H4 (cell line): ENCODE measurements around the gene USP17L18. TPM values are rescaled to one million over a fixed set of nuclear protein-coding genes. Genes with fewer than 3 reads are reported as not detected.
A peak's percentile ranks its signal among the peaks of the same experiment; 100 is the strongest.
"Not testable (repeated sequence)": the region's sequence is repeated elsewhere in the genome, so short reads cannot be mapped to it uniquely, and the experiment has no call there.

Experiments
- DNase-seq: peaks from one replicate; pipeline ENCODE4 v3.0.0-alpha.2; 2015; ENCODE audit warnings: low spot score
- total RNA-seq: library from RNA; depleted of rRNA; stranded (reverse); fragments of >200 nt; shearing (Covaris generic); gene quantifications from 2 replicates; pipeline ENCODE4 v1.2.3, GENCODE V29; 2014; rRNA removed

Gene USP17L18, protein sequence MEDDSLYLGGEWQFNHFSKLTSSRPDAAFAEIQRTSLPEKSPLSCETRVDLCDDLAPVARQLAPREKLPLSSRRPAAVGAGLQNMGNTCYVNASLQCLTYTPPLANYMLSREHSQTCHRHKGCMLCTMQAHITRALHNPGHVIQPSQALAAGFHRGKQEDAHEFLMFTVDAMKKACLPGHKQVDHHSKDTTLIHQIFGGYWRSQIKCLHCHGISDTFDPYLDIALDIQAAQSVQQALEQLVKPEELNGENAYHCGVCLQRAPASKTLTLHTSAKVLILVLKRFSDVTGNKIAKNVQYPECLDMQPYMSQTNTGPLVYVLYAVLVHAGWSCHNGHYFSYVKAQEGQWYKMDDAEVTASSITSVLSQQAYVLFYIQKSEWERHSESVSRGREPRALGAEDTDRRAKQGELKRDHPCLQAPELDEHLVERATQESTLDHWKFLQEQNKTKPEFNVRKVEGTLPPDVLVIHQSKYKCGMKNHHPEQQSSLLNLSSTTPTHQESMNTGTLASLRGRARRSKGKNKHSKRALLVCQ
- not detected in 2 replicates for total RNA-seq

DNA sequence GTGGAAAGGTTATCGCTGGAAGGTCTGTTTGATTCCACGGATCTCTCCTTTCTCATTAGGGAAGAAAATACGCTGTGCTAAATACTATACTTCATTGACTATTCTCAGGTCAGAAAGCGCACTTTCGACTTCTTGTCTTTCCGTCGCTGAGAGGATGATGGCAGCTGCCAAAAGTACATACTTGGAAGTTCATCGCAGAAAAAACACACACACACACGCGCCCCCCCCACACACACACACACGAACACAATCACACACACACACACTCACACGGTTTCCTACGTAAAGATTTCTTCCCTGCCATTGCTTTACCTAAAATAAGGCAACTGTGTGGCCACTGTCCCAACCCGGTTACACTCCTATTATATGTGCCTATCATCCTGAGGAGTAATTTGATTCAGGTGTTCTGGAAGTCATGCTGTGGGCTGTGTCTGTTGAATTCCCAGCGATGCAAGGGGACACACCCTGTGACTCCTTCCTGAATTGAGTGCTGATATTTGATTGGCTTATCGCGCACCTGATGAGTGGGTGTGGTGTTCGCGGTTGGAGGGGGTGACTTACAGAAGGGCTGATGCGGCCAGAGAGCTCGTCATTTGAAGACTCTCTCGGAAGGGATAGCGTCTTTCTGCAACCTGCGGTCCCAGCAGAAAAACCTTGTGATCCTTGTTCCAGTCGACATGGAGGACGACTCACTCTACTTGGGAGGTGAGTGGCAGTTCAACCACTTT lies at the start of gene USP17L18:
USP17L18 (plus strand) TSS at position 678 of the 728 bp plus-strand sequence; CDS start at position 678, 0 bp downstream.
- DNase-seq: not testable (repeated sequence)

DNA sequence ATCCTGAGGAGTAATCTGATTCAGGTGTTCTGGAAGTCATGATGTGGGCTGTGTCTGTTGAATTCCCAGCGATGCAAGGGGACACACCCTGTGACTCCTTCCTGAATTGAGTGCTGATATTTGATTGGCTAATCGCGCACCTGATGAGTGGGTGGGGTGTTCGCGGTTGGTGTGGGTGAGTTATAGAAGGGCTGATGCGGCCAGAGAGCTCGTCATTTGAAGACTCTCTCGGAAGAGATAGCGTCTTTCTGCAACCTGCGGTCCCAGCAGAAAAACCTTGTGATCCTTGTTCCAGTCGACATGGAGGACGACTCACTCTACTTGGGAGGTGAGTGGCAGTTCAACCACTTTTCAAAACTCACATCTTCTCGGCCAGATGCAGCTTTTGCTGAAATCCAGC lies 38.1 kb upstream of the USP17L18 start, which contains the start of gene USP17L10:
USP17L10 (plus strand) TSS at position 301 of the 400 bp plus-strand sequence; CDS start at position 301, 0 bp downstream.
- DNase-seq: not testable (repeated sequence)

DNA sequence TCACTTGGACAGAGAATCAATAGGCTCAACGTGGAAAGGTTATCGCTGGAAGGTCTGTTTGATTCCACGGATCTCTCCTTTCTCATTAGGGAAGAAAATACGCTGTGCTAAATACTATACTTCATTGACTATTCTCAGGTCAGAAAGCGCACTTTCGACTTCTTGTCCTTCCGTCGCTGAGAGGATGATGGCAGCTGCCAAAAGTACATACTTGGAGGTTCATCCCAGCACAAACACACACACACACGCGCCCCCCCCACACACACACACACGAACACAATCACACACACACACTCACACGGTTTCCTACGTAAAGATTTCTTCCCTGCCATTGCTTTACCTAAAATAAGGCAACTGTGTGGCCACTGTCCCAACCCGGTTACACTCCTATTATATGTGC lies 33.7 kb upstream of the USP17L18 start:
- DNase-seq: not testable (repeated sequence)

DNA sequence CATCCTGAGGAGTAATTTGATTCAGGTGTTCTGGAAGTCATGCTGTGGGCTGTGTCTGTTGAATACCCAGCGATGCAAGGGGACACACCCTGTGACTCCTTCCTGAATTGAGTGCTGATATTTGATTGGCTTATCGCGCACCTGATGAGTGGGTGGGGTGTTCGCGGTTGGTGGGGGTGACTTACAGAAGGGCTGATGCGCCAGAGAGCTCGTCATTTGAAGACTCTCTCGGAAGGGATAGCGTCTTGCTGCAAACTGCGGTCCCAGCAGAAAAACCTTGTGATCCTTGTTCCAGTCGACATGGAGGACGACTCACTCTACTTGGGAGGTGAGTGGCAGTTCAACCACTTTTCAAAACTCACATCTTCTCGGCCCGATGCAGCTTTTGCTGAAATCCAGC lies 33.3 kb upstream of the USP17L18 start, which contains the start of gene USP17L11:
USP17L11 (plus strand) TSS at position 301 of the 400 bp plus-strand sequence; CDS start at position 301, 0 bp downstream.
- not testable (repeated sequence) for DNase-seq

DNA sequence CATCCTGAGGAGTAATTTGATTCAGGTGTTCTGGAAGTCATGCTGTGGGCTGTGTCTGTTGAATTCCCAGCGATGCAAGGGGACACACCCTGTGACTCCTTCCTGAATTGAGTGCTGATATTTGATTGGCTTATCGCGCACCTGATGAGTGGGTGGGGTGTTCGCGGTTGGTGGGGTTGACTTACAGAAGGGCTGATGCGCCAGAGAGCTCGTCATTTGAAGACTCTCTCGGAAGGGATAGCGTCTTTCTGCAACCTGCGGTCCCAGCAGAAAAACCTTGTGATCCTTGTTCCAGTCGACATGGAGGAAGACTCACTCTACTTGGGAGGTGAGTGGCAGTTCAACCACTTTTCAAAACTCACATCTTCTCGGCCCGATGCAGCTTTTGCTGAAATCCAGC lies 28.6 kb upstream of the USP17L18 start, which contains the start of gene USP17L12:
USP17L12 (plus strand) TSS at position 301 of the 400 bp plus-strand sequence; CDS start at position 301, 0 bp downstream.
- not testable (repeated sequence) for DNase-seq

DNA sequence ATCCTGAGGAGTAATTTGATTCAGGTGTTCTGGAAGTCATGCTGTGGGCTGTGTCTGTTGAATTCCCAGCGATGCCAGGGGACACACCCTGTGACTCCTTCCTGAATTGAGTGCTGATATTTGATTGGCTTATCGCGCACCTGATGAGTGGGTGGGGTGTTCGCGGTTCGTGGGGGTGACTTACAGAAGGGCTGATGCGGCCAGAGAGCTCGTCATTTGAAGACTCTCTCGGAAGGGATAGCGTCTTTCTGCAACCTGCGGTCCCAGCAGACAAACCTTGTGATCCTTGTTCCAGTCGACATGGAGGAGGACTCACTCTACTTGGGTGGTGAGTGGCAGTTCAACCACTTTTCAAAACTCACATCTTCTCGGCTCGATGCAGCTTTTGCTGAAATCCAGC lies 23.8 kb upstream of the USP17L18 start, which contains the start of gene USP17L13:
USP17L13 (plus strand) TSS at position 301 of the 400 bp plus-strand sequence; CDS start at position 301, 0 bp downstream.
- not testable (repeated sequence) for DNase-seq

DNA sequence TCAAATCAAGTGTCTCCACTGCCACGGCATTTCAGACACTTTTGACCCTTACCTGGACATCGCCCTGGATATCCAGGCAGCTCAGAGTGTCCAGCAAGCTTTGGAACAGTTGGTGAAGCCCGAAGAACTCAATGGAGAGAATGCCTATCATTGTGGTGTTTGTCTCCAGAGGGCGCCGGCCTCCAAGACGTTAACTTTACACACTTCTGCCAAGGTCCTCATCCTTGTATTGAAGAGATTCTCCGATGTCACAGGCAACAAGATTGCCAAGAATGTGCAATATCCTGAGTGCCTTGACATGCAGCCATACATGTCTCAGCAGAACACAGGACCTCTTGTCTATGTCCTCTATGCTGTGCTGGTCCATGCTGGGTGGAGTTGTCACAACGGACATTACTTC lies 18.2 kb upstream of the USP17L18 start:
- not testable (repeated sequence) for DNase-seq

DNA sequence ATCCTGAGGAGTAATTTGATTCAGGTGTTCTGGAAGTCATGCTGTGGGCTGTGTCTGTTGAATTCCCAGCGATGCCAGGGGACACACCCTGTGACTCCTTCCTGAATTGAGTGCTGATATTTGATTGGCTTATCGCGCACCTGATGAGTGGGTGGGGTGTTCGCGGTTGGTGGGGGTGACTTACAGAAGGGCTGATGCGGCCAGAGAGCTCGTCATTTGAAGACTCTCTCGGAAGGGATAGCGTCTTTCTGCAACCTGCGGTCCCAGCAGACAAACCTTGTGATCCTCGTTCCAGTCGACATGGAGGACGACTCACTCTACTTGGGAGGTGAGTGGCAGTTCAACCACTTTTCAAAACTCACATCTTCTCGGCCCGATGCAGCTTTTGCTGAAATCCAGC lies 14.3 kb upstream of the USP17L18 start, which contains the start of gene USP17L15:
USP17L15 (plus strand) TSS at position 301 of the 400 bp plus-strand sequence; CDS start at position 301, 0 bp downstream.
- not testable (repeated sequence) for DNase-seq

DNA sequence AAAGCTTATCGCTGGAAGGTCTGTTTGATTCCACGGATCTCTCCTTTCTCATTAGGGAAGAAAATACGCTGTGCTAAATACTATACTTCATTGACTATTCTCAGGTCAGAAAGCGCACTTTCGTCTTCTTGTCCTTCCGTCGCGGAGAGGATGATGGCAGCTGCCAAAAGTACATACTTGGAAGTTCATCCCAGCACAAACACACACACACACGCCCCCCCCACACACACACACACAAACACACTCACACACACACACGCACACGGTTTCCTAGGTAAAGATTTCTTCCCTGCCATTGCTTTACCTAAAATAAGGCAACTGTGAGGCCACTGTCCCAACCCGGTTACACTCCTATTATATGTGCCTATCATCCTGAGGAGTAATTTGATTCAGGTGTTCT lies 10.0 kb upstream of the USP17L18 start:
- DNase-seq: peak; percentile 14

DNA sequence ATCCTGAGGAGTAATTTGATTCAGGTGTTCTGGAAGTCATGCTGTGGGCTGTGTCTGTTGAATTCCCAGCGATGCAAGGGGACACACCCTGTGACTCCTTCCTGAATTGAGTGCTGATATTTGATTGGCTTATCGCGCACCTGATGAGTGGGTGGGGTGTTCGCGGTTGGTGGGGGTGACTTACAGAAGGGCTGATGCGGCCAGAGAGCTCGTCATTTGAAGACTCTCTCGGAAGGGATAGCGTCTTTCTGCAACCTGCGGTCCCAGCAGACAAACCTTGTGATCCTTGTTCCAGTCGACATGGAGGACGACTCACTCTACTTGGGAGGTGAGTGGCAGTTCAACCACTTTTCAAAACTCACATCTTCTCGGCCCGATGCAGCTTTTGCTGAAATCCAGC lies 4.9 kb upstream of the USP17L18 start, which contains the start of gene USP17L17:
USP17L17 (plus strand) TSS at position 301 of the 400 bp plus-strand sequence; CDS start at position 301, 0 bp downstream.
- DNase-seq: not testable (repeated sequence)

DNA sequence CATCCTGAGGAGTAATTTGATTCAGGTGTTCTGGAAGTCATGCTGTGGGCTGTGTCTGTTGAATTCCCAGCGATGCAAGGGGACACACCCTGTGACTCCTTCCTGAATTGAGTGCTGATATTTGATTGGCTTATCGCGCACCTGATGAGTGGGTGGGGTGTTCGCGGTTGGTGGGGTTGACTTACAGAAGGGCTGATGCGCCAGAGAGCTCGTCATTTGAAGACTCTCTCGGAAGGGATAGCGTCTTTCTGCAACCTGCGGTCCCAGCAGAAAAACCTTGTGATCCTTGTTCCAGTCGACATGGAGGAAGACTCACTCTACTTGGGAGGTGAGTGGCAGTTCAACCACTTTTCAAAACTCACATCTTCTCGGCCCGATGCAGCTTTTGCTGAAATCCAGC lies 4.6 kb downstream of the USP17L18 start, which contains the start of gene USP17L19:
USP17L19 (plus strand) TSS at position 301 of the 400 bp plus-strand sequence; CDS start at position 301, 0 bp downstream.
- not testable (repeated sequence) for DNase-seq

DNA sequence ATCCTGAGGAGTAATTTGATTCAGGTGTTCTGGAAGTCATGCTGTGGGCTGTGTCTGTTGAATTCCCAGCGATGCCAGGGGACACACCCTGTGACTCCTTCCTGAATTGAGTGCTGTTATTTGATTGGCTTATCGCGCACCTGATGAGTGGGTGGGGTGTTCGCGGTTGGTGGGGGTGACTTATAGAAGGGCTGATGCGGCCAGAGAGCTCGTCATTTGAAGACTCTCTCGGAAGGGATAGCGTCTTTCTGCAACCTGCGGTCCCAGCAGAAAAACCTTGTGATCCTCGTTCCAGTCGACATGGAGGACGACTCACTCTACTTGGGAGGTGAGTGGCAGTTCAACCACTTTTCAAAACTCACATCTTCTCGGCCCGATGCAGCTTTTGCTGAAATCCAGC lies 9.4 kb downstream of the USP17L18 start, which contains the start of gene USP17L20:
USP17L20 (plus strand) TSS at position 301 of the 400 bp plus-strand sequence; CDS start at position 301, 0 bp downstream.
- not testable (repeated sequence) for DNase-seq

DNA sequence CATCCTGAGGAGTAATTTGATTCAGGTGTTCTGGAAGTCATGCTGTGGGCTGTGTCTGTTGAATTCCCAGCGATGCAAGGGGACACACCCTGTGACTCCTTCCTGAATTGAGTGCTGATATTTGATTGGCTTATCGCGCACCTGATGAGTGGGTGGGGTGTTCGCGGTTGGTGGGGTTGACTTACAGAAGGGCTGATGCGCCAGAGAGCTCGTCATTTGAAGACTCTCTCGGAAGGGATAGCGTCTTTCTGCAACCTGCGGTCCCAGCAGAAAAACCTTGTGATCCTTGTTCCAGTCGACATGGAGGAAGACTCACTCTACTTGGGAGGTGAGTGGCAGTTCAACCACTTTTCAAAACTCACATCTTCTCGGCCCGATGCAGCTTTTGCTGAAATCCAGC lies 14.1 kb downstream of the USP17L18 start, which contains the start of gene USP17L21:
USP17L21 (plus strand) TSS at position 301 of the 400 bp plus-strand sequence; CDS start at position 301, 0 bp downstream.
- DNase-seq: not testable (repeated sequence)

DNA sequence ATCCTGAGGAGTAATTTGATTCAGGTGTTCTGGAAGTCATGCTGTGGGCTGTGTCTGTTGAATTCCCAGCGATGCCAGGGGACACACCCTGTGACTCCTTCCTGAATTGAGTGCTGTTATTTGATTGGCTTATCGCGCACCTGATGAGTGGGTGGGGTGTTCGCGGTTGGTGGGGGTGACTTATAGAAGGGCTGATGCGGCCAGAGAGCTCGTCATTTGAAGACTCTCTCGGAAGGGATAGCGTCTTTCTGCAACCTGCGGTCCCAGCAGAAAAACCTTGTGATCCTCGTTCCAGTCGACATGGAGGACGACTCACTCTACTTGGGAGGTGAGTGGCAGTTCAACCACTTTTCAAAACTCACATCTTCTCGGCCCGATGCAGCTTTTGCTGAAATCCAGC lies 18.9 kb downstream of the USP17L18 start, which contains the start of gene USP17L22:
USP17L22 (plus strand) TSS at position 301 of the 400 bp plus-strand sequence; CDS start at position 301, 0 bp downstream.
- not testable (repeated sequence) for DNase-seq

DNA sequence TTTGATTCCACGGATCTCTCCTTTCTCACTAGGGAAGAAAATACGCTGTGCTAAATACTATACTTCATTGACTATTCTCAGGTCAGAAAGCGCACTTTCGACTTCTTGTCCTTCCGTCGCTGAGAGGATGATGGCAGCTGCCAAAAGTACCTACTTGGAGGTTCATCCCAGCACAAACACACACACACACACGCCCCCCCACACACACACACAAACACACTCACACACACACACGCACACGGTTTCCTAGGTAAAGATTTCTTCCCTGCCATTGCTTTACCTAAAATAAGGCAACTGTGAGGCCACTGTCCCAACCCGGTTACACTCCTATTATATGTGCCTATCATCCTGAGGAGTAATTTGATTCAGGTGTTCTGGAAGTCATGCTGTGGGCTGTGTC lies 23.3 kb downstream of the USP17L18 start:
- not testable (repeated sequence) for DNase-seq

Other genes starting within 250 kb of the USP17L18 start
- gene FAM90A26, start 78.2 kb upstream of the USP17L18 start, total RNA-seq: not detected in 2 replicates
- gene USP17L10, start 38.0 kb upstream of the USP17L18 start, total RNA-seq: not detected in 2 replicates
- gene USP17L11, start 33.2 kb upstream of the USP17L18 start, total RNA-seq: not detected in 2 replicates
- not detected in 2 replicates for gene USP17L12, start 28.5 kb upstream of the USP17L18 start, total RNA-seq
- gene USP17L13, start 23.7 kb upstream of the USP17L18 start, total RNA-seq: not detected in 2 replicates
- not detected in 2 replicates for gene USP17L15, start 14.2 kb upstream of the USP17L18 start, total RNA-seq
- not detected in 2 replicates for gene USP17L17, start 4.8 kb upstream of the USP17L18 start, total RNA-seq
- not detected in 2 replicates for gene USP17L19, start 4.7 kb downstream of the USP17L18 start, total RNA-seq
- gene USP17L20, start 9.5 kb downstream of the USP17L18 start, total RNA-seq: not detected in 2 replicates
- not detected in 2 replicates for gene USP17L21, start 14.2 kb downstream of the USP17L18 start, total RNA-seq
- not detected in 2 replicates for gene USP17L22, start 19.0 kb downstream of the USP17L18 start, total RNA-seq
- not detected in 2 replicates for gene USP17L24, start 76.5 kb downstream of the USP17L18 start, total RNA-seq
- gene USP17L25, start 81.3 kb downstream of the USP17L18 start, total RNA-seq: not detected in 2 replicates
- not detected in 2 replicates for gene USP17L26, start 86.0 kb downstream of the USP17L18 start, total RNA-seq
- not detected in 2 replicates for gene USP17L5, start 90.8 kb downstream of the USP17L18 start, total RNA-seq
- not detected in 2 replicates for gene USP17L27, start 95.5 kb downstream of the USP17L18 start, total RNA-seq
- gene USP17L28, start 100.3 kb downstream of the USP17L18 start, total RNA-seq: not detected in 2 replicates
- gene USP17L29, start 105.0 kb downstream of the USP17L18 start, total RNA-seq: not detected in 2 replicates
- gene USP17L30, start 114.5 kb downstream of the USP17L18 start, total RNA-seq: not detected in 2 replicates
- gene DEFB131A, start 195.8 kb downstream of the USP17L18 start, total RNA-seq: not detected in 2 replicates